ENCODE results near the gene FHIT. TPM values are rescaled to one million over a fixed set of nuclear protein-coding genes. Genes with fewer than 3 reads are reported as not detected.

The FHIT gene
- total RNA-seq, 1 experiment from 2014 or later = 9.8 TPM

GRCh38 chr3:60142009-60142408 lies 1109.2 kb downstream of the FHIT start:
- Histone ChIP-seq H3K79me2 (ENCODE audit: low read depth) (no peaks in the 10 kb centered on the region), H3K9me2 (ENCODE audit: insufficient read depth) (no peaks in the 10 kb centered on the region), H3K27ac (no peak overlapping the region), H3F3A (ENCODE audit: insufficient read depth, low read depth) (no peaks in the 10 kb centered on the region), H4K20me1 (ENCODE audit: insufficient read depth) (no peaks in the 10 kb centered on the region), H3K4me1 (replicated peaks; ENCODE audit: insufficient read depth) (no peaks in the 10 kb centered on the region), H3K4me3 (no peak overlapping the region), H3K9me3 (ENCODE audit: insufficient read depth, low read depth) (no peaks in the 10 kb centered on the region), H3K4me2 (no peak overlapping the region), H2AFZ (no peak overlapping the region), H3K36me3 (ENCODE audit: low read depth) (no peaks in the 10 kb centered on the region), H3K27me3 (ENCODE audit: insufficient read depth, low read depth) (no peaks in the 10 kb centered on the region)
- no peak for DNase-seq
- intact Hi-C loops (cut with micrococcal nuclease; ENCODE audit: unreplicated experiment) = no loop called here
- ChIA-PET CTCF (no interaction called here), POLR2A (ENCODE audit: unreplicated experiment) (no interaction called here)
- TF ChIP-seq CTCF (conservative IDR thresholded peaks at IDR 0.05) (no peak), EZH2 (IDR thresholded peaks at IDR 0.05; ENCODE audit: low read depth) (no peak)
- no TSS peak for BruUV-seq (replicated peaks)

DNA sequence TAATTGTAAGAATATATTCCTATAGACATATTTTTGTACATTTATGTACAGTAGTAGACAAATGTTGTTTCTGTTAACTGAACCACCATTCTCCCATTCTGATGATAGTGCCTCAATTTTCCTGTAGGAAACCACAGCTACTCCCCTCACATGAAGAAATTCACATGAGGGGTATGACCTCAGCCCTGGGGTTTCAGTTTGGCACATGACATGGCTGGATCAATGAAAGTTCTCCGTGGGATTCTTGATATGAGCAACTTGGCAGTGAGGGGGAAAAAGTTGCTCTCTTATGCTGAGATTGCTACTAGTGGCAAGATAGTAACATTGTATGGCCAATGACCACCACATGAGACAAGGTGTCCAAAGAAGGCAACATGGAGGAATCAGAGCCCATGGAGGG lies 1111.1 kb downstream of the FHIT start:
- intact Hi-C loops (cut with micrococcal nuclease; ENCODE audit: unreplicated experiment) = no loop called here
- no TSS peak for BruUV-seq (replicated peaks)
- POLR2A ChIA-PET (ENCODE audit: unreplicated experiment) = no interaction called here
- H3K4me2 ChIP-seq = no peak overlapping the region
- no peaks in the 10 kb centered on the region for H3K9me3 ChIP-seq (ENCODE audit: insufficient read depth, low read depth)
- CTCF ChIA-PET = no interaction called here
- H3K36me3 ChIP-seq (ENCODE audit: low read depth) = no peaks in the 10 kb centered on the region
- H3K4me1 ChIP-seq (replicated peaks; ENCODE audit: insufficient read depth) = no peaks in the 10 kb centered on the region
- no peak overlapping the region for H3K27ac ChIP-seq
- H3K27me3 ChIP-seq (ENCODE audit: insufficient read depth, low read depth) = no peaks in the 10 kb centered on the region
- H4K20me1 ChIP-seq (ENCODE audit: insufficient read depth) = no peaks in the 10 kb centered on the region
- no peaks in the 10 kb centered on the region for H3K9me2 ChIP-seq (ENCODE audit: insufficient read depth)
- H3F3A ChIP-seq (ENCODE audit: insufficient read depth, low read depth) = no peaks in the 10 kb centered on the region
- no peak for DNase-seq
- no peaks in the 10 kb centered on the region for H3K79me2 ChIP-seq (ENCODE audit: low read depth)
- TF ChIP-seq CTCF (conservative IDR thresholded peaks at IDR 0.05) (no peak), EZH2 (IDR thresholded peaks at IDR 0.05; ENCODE audit: low read depth) (no peak)
- no peak overlapping the region for H3K4me3 ChIP-seq
- no peak overlapping the region for H2AFZ ChIP-seq

GRCh38 chr3:60136601-60137000 lies 1114.7 kb downstream of the FHIT start:
- no peak overlapping the region for H3K4me3 ChIP-seq
- H3K79me2 ChIP-seq (ENCODE audit: low read depth) = no peaks in the 10 kb centered on the region
- H3K4me1 ChIP-seq (replicated peaks; ENCODE audit: insufficient read depth) = no peaks in the 10 kb centered on the region
- ChIA-PET POLR2A (ENCODE audit: unreplicated experiment) (no interaction called here), CTCF (no interaction called here)
- intact Hi-C loops (cut with micrococcal nuclease; ENCODE audit: unreplicated experiment) = no loop called here
- no peaks in the 10 kb centered on the region for H3F3A ChIP-seq (ENCODE audit: insufficient read depth, low read depth)
- no peaks in the 10 kb centered on the region for H4K20me1 ChIP-seq (ENCODE audit: insufficient read depth)
- BruUV-seq (replicated peaks) = no TSS peak
- H2AFZ ChIP-seq = no peak overlapping the region
- TF ChIP-seq CTCF (conservative IDR thresholded peaks at IDR 0.05) = no peak
- H3K27ac ChIP-seq = no peak overlapping the region
- DNase-seq = no peak
- no peaks in the 10 kb centered on the region for H3K27me3 ChIP-seq (ENCODE audit: insufficient read depth, low read depth)
- H3K9me3 ChIP-seq (ENCODE audit: insufficient read depth, low read depth) = no peaks in the 10 kb centered on the region
- no peaks in the 10 kb centered on the region for H3K9me2 ChIP-seq (ENCODE audit: insufficient read depth)
- no peak overlapping the region for H3K4me2 ChIP-seq
- no peaks in the 10 kb centered on the region for H3K36me3 ChIP-seq (ENCODE audit: low read depth)

Measured in PC-9 (cell line).